ENCODE data around the gene HDAC9. TPM values are rescaled to one million over a fixed set of nuclear protein-coding genes. Genes with fewer than 3 reads are reported as not detected.

Gene HDAC9
- polyA plus RNA-seq, 1 of the 3 experiments (the other 2 are of a cell fraction), result 11.6 TPM

DNA sequence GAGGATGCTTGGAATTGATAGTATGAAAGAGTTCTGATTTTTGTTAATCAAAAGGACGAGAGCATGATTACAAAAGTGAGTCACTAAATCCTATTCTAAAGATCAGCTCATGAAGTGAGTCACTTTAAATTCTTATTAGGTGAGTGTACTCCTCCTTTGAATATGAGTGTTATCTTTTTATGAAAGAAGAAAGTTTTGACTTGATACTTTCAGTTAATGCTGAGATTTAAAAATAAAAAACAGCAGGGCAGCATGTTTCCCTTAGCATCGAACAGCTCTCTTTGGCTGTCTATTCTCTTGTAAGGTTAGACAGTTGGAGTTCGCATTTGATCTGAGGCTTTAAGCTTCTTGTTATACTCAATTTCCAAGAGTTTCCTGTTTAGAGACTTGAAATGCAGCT, 399.9 kb downstream of the HDAC9 start (continued):
- TF ChIP-seq, protein P1, sequence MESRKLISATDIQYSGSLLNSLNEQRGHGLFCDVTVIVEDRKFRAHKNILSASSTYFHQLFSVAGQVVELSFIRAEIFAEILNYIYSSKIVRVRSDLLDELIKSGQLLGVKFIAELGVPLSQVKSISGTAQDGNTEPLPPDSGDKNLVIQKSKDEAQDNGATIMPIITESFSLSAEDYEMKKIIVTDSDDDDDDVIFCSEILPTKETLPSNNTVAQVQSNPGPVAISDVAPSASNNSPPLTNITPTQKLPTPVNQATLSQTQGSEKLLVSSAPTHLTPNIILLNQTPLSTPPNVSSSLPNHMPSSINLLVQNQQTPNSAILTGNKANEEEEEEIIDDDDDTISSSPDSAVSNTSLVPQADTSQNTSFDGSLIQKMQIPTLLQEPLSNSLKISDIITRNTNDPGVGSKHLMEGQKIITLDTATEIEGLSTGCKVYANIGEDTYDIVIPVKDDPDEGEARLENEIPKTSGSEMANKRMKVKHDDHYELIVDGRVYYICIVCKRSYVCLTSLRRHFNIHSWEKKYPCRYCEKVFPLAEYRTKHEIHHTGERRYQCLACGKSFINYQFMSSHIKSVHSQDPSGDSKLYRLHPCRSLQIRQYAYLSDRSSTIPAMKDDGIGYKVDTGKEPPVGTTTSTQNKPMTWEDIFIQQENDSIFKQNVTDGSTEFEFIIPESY (IDR thresholded peaks at IDR 0.05; ENCODE audit: borderline replicate concordance, low read depth), result peak; percentile 10; the same call in 1 of the 2 replicates
- TF ChIP-seq, protein P2, sequence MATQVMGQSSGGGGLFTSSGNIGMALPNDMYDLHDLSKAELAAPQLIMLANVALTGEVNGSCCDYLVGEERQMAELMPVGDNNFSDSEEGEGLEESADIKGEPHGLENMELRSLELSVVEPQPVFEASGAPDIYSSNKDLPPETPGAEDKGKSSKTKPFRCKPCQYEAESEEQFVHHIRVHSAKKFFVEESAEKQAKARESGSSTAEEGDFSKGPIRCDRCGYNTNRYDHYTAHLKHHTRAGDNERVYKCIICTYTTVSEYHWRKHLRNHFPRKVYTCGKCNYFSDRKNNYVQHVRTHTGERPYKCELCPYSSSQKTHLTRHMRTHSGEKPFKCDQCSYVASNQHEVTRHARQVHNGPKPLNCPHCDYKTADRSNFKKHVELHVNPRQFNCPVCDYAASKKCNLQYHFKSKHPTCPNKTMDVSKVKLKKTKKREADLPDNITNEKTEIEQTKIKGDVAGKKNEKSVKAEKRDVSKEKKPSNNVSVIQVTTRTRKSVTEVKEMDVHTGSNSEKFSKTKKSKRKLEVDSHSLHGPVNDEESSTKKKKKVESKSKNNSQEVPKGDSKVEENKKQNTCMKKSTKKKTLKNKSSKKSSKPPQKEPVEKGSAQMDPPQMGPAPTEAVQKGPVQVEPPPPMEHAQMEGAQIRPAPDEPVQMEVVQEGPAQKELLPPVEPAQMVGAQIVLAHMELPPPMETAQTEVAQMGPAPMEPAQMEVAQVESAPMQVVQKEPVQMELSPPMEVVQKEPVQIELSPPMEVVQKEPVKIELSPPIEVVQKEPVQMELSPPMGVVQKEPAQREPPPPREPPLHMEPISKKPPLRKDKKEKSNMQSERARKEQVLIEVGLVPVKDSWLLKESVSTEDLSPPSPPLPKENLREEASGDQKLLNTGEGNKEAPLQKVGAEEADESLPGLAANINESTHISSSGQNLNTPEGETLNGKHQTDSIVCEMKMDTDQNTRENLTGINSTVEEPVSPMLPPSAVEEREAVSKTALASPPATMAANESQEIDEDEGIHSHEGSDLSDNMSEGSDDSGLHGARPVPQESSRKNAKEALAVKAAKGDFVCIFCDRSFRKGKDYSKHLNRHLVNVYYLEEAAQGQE (IDR thresholded peaks at IDR 0.05; ENCODE audit: low read depth, low read length), result no peak
- TF ChIP-seq NRF1 (IDR thresholded peaks at IDR 0.05; ENCODE audit: low read depth, low read length) (no peak), TCF12 (IDR thresholded peaks at IDR 0.05) (peak; percentile 88), MXI1 (IDR thresholded peaks at IDR 0.05; ENCODE audit: low read depth, low read length) (no peak), RCOR1 (IDR thresholded peaks at IDR 0.05; ENCODE audit: low read length) (no peak), FOXM1 (IDR thresholded peaks at IDR 0.05; ENCODE audit: low read depth) (peak; percentile 36; the same call in 1 of the 2 replicates), MAX (IDR thresholded peaks at IDR 0.05; ENCODE audit: low read depth) (peak; percentile 65; the same call in 1 of the 2 replicates), TAF1 (IDR thresholded peaks at IDR 0.05; ENCODE audit: borderline replicate concordance, low read depth, low read length) (no peak), PBX3 (IDR thresholded peaks at IDR 0.05) (peak; percentile 75), FOXJ3 (CRISPR knock-in tag; IDR thresholded peaks at IDR 0.05) (no peak), JUND (IDR thresholded peaks at IDR 0.05) (peak; percentile 99)
- TF ChIP-seq, protein P3, sequence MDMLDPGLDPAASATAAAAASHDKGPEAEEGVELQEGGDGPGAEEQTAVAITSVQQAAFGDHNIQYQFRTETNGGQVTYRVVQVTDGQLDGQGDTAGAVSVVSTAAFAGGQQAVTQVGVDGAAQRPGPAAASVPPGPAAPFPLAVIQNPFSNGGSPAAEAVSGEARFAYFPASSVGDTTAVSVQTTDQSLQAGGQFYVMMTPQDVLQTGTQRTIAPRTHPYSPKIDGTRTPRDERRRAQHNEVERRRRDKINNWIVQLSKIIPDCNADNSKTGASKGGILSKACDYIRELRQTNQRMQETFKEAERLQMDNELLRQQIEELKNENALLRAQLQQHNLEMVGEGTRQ (IDR thresholded peaks at IDR 0.05; ENCODE audit: borderline replicate concordance, low read depth, low read length), result no peak
- TF ChIP-seq, protein P4, sequence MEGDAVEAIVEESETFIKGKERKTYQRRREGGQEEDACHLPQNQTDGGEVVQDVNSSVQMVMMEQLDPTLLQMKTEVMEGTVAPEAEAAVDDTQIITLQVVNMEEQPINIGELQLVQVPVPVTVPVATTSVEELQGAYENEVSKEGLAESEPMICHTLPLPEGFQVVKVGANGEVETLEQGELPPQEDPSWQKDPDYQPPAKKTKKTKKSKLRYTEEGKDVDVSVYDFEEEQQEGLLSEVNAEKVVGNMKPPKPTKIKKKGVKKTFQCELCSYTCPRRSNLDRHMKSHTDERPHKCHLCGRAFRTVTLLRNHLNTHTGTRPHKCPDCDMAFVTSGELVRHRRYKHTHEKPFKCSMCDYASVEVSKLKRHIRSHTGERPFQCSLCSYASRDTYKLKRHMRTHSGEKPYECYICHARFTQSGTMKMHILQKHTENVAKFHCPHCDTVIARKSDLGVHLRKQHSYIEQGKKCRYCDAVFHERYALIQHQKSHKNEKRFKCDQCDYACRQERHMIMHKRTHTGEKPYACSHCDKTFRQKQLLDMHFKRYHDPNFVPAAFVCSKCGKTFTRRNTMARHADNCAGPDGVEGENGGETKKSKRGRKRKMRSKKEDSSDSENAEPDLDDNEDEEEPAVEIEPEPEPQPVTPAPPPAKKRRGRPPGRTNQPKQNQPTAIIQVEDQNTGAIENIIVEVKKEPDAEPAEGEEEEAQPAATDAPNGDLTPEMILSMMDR (IDR thresholded peaks at IDR 0.05), result no peak

Data from SK-N-SH (cell line).